HG02759 (cell line): ENCODE measurements around the gene GIPC1.
"Not testable (repeated sequence)": the region's sequence is repeated elsewhere in the genome, so short reads cannot be mapped to it uniquely, and the experiment has no call there.

Source experiments
- ATAC-seq: cut with Tn5 transposase; IDR thresholded peaks from one replicate; pipeline ENCODE4 v1.9.1; 2021; ENCODE audit warnings: mild to moderate bottlenecking, moderate library complexity; ENCODE audit not compliant: unreplicated experiment

GIPC1 gene, protein sequence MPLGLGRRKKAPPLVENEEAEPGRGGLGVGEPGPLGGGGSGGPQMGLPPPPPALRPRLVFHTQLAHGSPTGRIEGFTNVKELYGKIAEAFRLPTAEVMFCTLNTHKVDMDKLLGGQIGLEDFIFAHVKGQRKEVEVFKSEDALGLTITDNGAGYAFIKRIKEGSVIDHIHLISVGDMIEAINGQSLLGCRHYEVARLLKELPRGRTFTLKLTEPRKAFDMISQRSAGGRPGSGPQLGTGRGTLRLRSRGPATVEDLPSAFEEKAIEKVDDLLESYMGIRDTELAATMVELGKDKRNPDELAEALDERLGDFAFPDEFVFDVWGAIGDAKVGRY

DNA sequence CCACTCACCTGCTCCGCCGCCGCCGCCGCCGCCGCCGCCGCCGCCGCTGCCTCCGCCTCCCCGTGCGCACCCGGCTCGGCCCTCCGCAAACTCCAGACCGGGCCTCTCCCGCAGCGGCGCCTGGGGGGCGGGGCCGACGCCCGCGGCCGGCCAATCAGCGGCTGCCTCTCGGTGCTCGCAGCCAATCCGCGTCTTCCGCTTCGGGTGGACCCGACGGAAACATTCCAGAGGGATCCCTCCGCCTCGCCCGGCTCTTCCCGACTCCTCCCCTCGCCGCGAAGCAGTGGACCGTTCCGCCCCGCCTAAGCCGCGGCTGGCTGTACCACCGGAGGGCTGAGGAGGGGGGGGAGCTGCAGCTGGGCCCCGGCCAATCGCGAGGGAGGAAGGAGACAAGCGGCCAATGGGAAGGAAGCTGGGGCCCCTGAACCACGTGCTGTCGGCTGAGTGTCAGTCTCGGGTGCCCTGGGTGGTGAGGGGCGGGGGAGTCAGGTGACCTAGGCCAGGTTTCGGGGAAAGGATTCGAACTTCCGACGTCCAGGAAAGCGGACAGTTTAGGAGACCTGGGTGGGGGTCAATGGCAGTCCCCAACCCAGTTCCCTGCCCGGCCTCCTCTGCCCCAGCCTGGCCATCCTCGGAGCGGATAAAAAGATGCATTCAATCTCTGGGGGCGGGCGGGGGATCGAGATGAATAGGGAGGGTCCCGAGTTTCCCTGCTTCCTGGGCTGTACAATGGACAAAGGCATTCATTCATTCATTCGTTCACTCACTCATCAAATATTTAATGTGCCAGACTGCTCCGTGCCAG, at the start of gene GIPC1:
GIPC1 (minus strand) TSS at position 99 of the 805 bp plus-strand sequence. CDS start 13,151 bp downstream, outside the sequence.
- peak; percentile 80 for ATAC-seq

DNA sequence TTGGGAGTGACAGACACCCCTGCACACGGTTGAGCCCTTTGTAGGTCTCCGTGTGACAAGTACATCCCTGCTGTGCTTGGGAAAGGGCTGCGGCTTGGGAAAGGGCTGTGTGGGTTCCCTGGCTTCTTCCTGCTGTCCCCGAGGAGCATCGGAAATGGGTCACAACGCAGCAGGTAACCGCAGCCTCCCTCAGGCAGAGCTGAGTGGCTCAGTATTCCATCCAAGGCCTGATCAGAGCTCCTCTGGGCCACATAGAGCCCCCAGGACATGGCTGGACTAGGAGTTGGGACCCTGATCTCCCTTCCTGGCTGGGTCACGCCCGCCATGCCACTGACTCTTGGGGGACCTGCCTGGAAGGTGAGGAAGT, 49.8 kb upstream of the GIPC1 start:
- ATAC-seq, result no peak

DNA sequence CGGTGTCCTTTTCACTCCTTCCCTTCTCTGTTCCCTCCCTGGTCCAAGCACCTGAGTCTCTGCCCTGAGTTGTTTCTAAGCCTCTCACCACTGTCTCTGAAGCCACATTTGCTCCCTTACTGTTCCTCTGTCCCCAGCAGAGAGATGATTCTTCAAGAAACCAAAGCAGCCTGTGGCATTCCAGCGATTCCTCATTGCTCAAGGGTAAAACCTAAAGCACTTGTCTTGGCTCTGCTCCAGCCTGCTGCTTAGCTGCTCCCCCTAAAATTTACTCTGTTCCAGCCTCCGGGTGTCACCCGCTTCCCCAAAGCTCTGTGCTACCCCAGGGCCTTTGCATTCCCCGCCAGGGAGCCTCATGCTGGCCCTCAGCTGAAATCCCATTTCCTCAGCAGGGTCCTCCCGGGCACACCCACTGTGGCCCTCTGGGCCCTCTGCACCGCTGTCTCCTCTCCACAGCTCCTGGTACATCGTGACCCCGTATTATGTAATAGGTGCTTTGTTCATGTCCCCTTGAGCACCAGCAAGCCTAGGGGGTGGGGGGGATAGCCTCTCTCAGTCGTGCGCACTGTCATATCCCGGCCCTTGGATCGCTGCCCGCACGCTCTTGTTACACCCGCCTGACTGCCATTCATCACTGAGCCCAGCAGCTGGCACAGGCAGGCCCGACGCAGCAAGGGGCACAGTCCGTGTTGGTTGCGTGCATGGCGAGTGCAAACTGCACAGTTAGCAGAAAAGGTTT, 49.2 kb upstream of the GIPC1 start:
- ATAC-seq, result no peak

DNA sequence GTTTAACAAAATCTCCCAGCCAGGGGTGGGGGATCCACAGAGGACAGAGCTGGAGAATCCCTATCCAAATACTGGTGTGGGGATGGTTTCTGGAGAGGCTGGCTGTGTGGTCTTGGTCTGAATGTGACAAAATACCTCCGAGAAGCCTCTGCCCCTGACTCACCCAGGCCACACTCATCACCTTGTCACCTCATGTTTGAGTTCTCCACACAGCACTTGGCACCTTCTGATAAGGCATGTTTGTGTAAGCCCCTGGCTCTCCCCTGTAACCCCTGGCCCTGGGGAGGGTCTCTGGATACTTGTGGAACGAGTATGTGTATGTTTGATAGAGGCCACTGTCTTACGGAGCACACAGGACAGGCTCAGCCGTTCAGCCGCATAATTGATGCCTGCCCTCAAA, 48.1 kb upstream of the GIPC1 start:
- ATAC-seq, result no peak

DNA sequence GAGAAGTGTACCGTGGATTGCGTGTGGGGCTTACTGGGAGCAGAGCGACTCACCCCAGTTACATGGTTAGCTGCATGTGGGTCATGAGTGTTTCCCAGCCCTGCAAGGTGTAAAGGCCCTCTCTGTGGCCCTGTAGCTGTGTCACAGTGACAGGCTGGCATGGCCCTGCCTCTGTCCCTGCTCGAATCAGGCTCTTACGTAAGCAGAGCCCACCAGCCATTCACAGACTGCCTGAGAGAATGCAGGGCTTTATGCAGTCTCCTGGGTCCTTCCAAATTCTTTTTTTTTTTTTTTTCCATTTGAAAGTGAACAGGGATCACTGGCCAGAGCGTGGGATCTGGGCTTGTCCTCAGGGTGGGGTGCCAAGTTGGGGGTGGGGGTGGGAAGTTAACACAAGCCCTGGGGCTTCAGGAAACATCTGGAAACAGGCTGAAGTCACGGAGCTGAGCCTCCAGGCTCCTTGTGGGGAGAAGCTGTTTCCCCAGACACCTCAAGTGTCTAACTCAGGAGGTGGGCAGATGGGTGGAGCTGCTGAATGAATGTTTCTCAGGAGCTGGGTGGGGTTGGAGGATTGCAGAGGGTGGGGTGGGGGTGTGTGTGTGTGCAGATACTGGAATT, 46.9 kb upstream of the GIPC1 start:
- no peak for ATAC-seq

DNA sequence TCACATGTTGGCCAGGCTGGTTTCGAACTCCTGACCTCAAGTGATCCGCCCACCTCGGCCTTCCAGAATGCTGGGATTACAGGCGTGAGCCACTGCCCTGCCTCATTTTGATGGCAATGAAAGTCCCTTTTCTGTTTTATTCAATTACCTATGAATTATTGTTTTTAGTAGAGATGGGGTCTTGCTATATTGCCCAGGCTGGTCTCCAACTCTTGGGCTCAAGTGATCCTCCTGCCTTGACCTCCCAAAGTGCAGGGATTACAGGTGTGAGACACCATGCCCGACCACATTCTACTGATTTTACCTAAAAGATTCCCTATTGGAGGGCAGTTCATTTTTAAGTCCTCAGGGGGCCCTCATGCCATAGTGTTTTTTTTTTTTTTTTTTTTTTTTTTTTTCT, 46.1 kb upstream of the GIPC1 start:
- ATAC-seq, result not testable (repeated sequence)

DNA sequence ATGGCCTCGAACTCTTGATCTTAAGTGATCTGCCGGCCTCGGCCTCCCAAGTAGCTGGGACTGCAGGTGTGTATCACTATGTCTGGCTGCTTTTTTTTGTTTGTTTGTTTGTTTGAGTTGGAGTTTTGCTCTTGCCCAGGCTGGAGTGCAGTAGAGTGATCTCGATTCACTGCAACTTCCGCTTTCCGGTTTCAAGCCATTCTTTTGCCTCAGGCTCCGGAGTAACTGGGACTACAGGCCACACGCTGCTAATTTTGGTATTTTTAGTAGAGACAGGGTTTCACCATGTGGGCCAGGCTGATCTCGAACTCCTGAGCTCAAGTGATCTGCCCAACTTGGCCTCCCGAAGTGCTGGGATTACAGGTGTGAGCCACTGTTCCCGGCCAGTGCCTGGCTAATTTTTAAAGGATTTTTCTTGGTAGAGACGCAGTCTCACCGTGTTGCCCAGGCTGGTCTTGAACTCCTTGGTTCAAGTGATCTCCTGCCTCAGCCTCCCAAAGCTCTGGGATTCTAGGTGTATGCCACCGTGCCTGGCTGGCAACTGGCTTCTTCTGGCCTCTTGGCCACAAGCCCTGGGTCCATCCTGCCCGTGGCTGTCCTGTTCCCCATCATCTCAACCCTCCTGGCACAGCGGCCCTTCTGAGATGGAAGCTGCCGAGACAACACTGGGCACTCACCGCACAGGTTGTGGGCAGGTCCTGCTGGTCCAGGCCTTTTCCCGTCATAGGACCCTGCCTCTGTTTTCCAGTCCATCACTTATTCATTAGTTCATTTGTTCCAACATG, 45.0 kb upstream of the GIPC1 start:
- no peak for ATAC-seq

DNA sequence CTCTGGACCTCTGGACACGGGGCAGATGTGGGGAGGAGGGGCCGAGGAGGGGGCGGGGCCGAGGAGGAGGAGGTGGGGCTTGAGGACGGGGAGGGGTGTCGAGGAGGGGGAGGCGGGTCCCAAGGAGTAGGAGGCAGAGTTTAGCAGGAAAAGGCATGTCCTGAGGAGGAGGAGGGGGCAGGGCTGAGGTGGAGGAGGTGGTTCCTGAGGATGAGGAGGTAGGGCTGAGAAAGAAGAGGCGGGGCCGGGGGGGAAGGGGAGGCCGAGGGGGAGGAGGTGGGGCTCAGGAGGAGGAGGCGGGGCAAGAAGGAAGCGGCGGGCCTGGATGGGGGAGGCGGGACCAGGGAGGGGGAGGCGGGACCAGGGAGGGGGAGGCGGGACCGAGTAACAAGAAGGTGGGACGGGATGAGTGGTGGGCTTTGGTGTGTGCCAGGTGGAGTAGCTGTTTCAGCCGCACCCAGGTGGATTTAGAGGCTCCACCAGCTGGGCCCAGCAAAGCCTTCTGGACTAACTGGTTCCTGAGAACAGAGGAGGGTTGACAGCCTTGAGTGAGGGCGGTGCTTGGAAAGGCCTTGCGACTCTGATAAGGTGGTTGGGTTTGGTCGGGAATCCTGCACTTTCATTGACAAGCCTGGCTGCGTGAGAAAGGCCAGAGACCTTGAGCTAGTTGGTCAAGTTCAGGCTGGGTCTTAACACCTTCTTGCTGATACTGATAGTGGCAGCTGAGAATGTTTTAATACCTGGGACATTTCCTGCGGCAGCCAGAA, 41.2 kb upstream of the GIPC1 start:
- ATAC-seq, result no peak

DNA sequence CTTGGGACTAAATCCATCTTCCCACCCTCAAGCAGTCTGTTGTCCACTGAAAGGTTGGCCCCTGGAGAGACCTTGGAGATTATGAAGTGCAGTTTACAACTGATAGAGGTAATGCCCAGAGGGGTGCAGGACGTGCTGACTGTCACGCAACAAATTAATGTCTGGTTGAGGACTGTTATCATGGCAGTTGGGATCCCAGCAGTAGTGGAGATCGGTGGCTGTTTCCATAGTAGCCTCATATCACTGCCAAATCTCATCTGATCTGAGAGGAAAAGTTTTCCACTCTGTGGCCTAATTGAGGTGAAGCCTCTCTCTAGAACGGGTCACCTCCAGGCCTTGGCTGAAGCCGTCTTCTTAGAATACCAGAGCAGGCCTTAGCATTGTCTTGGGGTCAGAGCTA, 37.5 kb upstream of the GIPC1 start:
- no peak for ATAC-seq

DNA sequence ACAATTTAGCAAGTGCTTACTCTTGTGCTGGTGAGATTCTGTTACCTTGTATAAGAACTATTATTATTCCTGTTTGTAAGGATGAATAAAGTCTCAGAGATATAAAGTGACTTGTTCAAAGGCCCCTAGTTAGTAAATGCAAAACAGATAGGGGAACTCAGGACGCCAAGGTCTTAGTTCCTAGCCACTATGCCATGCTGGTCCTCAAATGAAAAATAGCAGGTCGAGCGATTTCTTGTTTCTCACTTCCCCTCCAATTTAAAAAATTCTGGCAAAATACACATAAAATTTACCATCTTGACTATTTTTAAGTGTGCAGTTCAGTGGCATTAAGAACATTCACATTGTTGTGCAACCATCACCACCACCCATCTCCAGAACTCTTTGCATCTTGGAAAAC, 34.6 kb upstream of the GIPC1 start:
- ATAC-seq, result no peak

DNA sequence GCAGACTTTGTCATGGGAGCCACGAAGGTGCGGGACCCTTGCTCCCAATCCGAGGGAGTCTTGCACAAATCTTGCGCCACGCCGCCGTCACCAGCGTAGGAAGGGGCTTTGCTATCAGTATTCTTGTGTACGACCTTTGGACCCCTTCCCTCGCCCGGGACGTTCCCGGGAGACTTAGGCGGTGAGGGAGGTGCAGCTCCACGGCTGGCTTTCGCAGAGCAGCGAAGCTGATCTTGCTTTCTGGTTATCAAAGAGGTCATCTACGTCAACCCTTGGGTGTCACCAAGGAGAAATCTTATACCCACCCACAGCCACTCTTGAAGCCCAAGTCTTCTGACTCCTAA, 34.0 kb upstream of the GIPC1 start:
- ATAC-seq, result no peak

DNA sequence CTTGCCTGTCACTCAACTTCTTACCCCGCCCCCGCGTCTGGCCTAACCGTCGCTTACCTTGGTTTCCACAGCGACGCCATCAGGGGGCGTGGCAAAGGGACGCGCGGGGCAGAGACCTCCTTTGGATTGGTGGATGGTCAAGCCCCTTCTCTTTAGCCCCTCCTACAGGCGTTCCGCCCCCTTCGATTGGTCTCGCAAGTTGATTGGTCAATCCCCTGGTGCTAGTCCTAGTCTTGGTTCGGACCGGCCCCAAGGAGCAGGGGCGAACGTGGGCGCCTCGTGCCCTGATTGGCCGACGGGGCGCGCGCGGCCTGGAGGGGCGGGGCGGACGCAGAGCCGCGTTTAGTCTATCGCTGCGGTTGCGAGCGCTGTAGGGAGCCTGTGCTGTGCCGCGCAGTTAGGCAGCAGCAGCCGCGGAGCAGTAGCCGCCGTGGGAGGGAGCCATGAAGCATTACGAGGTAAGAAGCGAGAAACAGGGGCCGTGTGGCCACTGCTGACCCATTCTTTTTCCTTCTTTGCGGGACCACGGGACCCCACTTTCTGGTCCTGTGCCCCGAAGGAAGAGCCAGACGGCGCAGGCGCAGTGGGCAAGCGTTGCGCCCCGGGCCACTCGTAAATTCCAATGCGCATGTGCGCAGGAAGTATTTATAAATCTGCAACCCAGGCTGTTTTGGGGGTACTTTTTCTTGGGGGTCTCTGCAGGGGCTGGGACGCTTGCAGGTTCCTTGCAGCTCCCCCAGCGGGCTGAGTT, 33.5 kb upstream of the GIPC1 start, which contains the start of gene TECR:
TECR (plus strand) TSS at position 341 of the 751 bp plus-strand sequence; CDS start at position 444, 103 bp downstream.
- peak; percentile 95 for ATAC-seq

DNA sequence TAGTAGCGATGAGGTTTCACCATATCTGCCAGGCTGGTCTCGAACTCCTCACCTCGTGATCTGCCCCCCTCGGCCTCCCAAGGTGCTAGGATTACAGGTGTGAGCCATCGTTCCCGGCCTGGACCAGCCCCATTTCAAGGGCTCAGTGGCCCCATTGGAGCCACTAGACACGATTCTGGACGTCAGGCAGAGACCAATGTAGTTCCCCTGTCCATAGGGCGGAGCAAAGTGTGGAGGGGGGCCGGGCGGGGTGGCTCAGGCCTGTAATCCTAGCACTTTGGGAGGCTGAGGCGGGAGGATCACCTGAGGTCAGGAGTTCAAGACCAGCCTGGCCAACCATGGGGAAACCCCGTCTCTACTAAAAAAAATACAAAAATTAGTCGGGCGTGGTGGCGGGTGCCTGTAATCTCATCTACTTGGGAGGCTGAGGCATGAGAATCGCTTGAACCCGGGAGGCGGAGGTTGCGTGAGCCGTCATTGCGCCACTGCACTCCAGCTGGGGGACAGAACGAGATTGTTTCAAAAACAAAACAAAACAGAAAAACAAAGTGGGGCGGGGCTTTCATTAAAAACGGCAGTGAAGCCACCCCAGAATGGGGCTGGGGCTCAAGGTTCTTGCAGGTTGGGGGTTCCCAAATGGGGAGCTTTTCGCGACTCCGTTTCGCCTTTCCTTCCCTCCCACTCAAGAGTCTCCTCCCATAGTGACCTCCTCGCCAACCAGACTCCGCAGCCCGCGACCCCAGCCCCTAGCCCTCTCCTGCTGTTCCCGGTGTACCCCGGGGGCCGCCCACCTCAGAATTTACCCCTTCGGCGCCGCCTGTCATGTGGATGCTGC, 32.7 kb upstream of the GIPC1 start:
- ATAC-seq, result no peak

DNA sequence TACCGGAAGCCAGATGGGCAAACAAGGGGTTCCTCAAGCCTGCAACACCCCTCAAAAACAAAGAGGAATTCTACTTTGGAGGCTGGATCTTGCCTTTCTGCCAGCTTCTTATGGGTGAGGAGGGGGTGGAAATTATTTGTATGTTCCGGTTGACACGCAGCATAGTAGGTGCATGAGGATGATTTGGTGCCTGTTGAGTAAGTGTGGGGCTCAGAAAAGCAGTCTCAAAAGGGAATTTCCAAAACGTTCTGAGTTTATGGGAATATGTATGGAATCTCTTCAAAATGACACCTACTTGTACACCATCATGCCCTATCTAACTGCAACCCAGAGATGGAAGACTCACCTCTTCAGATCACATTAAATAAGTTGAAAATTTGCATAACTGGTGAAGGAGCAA, 30.5 kb upstream of the GIPC1 start:
- ATAC-seq, result no peak

DNA sequence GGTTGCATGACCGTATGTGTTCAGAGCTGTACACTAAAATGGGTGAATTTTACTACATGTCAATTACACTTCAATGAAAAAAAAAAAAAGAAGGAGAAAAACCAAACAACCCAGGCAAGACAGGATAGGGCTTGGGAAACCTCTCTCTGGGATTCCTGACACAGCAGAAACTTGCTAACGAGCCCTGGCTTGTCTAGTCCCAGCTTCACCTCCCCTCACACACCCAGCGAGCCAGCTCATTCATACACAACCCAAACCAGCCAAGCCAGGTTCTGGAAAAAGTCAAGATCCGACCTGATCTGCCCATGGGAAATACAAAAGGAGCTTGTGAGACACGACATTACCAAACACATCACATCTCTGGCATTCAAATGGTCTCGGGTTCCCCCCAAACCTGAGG, 29.8 kb upstream of the GIPC1 start:
- ATAC-seq, result no peak

DNA sequence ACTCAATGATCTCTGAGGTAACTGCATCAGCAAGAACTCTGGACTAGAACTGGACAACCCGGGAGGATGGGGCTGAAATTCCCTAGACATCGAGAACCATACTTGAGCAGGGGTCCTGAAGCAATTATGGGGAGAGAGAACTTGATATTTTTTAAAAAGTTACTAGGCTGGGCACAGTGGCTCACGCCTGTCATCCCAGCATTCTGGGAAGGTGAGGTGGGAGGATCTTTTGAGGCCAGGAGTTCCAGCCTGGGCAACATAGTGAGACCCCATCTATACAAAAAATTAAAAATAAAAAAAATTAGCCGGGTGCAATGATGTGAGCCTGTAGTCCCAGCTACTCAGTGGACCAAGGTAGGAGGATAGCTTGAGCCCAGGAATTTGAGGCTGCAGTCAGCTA, 24.6 kb upstream of the GIPC1 start:
- ATAC-seq, result no peak

DNA sequence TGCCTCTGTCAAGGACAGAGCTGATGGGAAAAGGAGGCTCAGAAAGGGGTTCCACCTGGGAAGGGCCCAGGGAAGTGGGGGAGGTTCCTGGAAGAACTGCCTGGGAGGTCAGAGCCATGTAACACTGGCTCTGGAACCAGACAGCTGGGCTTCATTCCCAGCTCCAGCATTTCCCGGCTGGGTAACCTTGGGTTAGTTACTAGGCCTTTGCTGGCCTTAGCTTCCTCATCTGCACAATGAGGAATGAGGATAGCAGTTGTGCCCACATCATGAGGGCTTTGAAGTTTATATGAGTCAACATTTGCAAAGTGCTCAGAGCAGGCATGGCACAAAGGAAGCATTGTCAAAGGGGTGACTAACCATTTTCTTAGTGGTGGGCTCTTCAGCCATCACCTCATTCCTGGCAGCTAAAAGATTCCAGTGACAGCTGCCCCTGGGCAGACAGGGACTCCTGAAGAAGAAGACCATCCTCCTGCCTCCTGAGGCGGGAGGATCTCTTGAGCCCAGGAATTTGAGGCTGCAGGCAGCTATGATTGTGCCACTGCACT, 24.0 kb upstream of the GIPC1 start:
- ATAC-seq, result no peak
